ENCODE data around the gene PPM1E. TPM values are rescaled to one million over a fixed set of nuclear protein-coding genes. Genes with fewer than 3 reads are reported as not detected.

The PPM1E gene
- total RNA-seq, 1 donor: under 0.01 TPM

DNA sequence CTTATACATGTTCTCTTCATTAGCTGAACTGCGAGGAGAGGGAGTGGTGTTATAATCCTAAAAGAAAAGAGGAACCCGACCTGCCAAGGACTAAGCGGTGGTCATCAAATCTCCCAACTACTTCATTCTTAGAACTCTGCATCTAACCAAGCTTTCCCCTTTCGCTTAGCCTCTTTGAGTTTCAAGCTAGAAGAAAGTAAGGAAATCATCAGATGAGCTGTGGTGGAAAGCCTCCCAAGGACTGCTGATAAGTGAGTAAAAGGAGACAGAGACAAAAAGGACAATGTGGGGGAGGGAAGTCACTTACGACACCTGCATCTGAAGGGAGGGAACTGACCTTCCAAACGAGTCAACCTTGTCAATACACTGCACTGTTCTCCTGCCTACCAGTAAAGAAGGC, 229.7 kb downstream of the PPM1E start:
- no peak for DNase-seq (ENCODE audit: low read depth)
- TF ChIP-seq, protein P1, sequence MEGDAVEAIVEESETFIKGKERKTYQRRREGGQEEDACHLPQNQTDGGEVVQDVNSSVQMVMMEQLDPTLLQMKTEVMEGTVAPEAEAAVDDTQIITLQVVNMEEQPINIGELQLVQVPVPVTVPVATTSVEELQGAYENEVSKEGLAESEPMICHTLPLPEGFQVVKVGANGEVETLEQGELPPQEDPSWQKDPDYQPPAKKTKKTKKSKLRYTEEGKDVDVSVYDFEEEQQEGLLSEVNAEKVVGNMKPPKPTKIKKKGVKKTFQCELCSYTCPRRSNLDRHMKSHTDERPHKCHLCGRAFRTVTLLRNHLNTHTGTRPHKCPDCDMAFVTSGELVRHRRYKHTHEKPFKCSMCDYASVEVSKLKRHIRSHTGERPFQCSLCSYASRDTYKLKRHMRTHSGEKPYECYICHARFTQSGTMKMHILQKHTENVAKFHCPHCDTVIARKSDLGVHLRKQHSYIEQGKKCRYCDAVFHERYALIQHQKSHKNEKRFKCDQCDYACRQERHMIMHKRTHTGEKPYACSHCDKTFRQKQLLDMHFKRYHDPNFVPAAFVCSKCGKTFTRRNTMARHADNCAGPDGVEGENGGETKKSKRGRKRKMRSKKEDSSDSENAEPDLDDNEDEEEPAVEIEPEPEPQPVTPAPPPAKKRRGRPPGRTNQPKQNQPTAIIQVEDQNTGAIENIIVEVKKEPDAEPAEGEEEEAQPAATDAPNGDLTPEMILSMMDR (IDR thresholded peaks at IDR 0.05; ENCODE audit: insufficient read depth, low read depth, low read length): no peak
- no peak overlapping the region for H3K4me3 ChIP-seq (ENCODE audit: low read depth, low read length)

DNA sequence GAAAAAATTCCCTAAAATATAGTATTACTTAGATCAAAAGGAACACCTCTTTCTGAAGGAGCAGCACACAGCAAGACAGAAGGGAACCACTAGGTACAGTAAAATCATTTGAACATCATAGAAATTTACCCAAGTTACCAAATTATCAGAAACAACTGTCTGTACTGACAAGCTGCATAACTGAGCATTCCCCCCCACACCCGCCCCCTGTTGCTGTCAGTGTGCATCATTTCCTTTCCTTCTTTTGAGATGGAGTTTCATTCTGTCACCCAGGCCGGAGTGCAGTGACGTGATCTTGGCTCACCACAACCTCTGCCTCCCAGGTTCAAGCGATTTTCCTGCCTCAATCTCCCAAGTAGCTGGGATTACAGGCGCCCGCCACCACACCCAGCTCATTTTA, 230.3 kb downstream of the PPM1E start:
- DNase-seq (ENCODE audit: low read depth): no peak
- TF ChIP-seq, protein P1 (IDR thresholded peaks at IDR 0.05; ENCODE audit: insufficient read depth, low read depth, low read length): no peak
- no peak overlapping the region for H3K4me3 ChIP-seq (ENCODE audit: low read depth, low read length)

DNA sequence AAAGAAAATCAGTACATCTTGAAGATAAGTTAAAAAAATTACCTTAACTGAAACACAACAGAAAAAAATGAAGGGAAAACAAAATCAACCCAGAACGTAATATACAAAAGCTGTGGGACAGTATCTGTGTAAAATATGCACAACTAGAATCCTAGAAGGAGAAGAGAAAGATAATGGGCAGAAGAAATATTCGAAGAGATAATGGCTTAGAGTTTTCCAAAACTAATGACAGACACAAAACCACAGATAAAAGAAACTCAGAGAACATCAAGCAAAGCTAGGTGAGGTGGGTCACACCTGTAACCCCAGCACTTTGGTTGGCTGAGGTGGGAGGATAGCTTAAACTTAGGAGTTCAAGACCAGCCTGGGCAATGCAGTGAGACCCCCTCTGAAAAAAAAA, 234.0 kb downstream of the PPM1E start:
- DNase-seq (ENCODE audit: low read depth): no peak
- TF ChIP-seq, protein P1 (IDR thresholded peaks at IDR 0.05; ENCODE audit: insufficient read depth, low read depth, low read length): no peak
- H3K4me3 ChIP-seq (ENCODE audit: low read depth, low read length): no peak overlapping the region

DNA sequence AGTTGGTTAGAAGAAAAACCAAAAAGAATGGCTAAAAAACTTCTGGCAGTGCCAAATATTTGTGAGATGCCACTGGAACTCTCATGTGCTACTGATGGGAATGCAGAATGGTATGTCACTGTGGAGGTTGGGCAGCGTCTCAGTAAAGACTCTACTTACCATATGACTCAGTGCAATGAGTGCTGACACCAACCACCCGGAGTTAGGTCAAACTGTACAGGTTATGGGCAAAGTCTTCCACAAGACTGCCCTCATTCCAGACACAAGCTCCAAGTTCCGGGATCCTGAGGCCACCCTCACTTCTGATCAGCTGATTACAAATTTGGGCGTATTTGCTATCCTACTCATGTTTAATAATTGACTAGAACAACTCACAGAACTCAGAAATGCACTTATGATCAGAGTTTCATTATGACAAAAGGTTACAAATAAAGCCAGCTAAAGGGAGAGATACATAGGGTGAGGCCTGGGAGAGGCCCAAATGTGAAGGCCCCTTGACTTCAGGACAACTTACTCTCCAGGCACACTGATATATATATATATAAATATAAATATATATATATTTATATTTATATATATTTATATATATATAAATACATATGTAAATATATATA, 236.2 kb downstream of the PPM1E start:
- no peak overlapping the region for H3K4me3 ChIP-seq (ENCODE audit: low read depth, low read length)
- TF ChIP-seq, protein P1 (IDR thresholded peaks at IDR 0.05; ENCODE audit: insufficient read depth, low read depth, low read length): no peak
- DNase-seq (ENCODE audit: low read depth): peak; percentile 15

DNA sequence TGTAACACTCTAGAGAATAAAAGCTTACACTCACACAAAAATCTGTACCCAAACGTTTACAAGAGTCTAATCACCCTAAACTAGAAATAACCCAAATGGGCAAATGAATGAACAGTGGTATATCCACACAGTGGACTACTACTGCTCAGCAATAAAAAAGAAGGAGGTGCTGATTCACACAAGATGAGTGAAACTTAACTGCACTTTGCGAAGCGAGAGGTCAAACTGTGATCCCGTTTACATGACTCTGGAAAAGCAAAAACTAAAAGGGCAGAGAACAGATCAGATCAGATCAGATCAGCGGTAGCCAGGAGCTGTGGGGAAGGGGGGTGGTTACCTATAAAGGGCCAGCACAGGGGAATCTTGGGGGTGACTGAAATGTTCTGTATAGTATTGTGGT, 237.7 kb downstream of the PPM1E start:
- no peak overlapping the region for H3K4me3 ChIP-seq (ENCODE audit: low read depth, low read length)
- TF ChIP-seq, protein P1 (IDR thresholded peaks at IDR 0.05; ENCODE audit: insufficient read depth, low read depth, low read length): no peak
- no peak for DNase-seq (ENCODE audit: low read depth)

DNA sequence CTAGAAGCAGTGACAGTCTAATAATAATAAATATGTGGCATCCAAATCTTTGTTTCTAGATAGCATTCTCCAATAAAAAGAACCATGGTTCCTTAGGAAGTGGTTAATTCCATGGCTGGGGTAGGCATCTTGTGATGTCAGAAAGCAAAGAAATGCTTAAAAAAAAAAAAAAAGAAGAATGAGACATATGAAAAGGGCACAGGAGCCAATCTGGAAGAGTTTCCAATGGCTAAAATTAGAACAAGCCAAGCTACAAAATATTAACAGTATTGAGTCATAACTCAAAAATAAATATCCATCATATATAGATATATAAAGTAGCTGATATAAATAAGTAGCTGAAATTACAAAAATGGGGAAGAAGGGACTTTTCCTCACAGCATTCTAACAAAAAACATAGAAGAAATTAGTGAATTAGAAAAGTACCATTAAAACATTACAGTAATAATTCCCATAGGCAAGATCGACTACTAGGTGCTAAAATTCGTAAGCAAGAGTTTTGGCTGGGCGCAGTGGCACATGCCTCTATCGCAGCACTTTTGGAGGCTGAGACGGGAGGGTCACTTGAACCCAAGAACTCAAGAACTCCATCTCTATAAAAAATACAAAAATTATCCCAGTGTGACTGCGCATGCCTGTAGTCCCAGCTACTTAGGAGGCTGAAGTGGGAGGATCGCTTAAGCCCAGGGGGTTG, 239.7 kb downstream of the PPM1E start:
- H3K4me3 ChIP-seq (ENCODE audit: low read depth, low read length): no peak overlapping the region
- TF ChIP-seq, protein P1 (IDR thresholded peaks at IDR 0.05; ENCODE audit: insufficient read depth, low read depth, low read length): no peak
- no peak for DNase-seq (ENCODE audit: low read depth)

Measured in fibroblast of villous mesenchyme (primary cell).